ENCODE data around the gene KCTD21.
"Not testable (repeated sequence)": the region's sequence is repeated elsewhere in the genome, so short reads cannot be mapped to it uniquely, and the experiment has no call there.

The KCTD21 gene

DNA sequence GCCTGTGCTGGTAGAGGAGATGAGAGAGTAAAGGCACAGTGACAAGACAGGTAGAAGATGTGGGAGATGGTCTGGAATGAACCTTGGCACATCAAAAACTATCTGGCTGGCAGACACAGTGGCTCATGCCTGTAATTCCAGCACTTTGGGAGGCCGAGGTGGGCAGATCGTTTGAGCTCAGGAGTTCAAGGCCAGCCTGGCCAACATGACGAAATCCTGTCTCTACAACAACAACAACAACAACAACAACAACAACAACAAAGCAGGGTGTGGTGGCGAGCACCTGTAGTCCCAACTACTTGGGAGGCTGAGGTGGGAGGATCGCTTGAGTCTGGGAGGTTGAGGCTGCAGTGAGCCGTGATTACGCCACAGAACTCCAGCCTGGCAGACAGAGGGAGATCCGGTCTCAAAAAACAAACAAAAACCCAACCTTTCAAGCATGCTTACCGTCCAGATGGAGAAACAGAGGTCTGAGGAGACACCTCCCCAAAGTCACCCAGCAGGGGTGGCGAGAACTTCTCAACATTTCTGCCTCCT is 11.8 kb downstream of the KCTD21 start:
- no peak for DNase-seq (ENCODE audit: low read depth in 2 of 2)

DNA sequence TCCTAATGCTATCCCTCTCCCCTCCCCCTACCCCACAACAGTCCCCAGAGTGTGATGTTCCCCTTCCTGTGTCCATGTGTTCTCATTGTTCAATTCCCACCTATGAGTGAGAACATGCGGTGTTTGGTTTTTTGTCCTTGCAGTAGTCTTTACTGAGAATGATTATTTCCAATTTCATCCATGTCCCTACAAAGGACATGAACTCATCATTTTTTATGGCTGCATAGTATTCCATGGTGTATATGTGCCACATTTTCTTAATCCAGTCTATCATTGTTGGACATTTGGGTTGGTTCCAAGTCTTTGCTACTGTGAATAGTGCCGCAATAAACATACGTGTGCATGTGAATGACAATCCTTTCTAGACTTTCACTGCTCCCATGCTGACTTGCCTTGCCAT is 12.6 kb downstream of the KCTD21 start:
- DNase-seq (ENCODE audit: low read depth in 2 of 2) = not testable (repeated sequence)

DNA sequence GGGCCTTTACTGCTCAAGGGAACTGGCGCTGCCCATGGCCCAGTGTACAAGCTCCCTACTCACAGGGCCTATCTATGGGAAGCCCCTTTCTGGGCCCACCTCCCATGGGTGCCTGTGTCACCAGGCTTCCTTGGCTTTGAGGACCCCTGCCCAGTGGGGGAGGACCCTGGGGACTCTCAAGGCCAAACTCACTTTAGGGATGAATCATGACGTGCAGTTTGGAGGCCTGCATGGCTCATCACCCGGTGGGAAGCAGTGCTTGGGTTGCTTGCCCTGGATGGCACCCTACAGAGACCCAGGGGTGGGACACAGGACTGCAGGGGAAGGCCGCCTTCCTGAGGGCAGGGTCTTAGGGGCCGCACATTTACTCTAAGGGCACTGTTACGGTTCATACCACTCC is 16.5 kb downstream of the KCTD21 start:
- no peak for DNase-seq (ENCODE audit: low read depth in 2 of 2)

DNA sequence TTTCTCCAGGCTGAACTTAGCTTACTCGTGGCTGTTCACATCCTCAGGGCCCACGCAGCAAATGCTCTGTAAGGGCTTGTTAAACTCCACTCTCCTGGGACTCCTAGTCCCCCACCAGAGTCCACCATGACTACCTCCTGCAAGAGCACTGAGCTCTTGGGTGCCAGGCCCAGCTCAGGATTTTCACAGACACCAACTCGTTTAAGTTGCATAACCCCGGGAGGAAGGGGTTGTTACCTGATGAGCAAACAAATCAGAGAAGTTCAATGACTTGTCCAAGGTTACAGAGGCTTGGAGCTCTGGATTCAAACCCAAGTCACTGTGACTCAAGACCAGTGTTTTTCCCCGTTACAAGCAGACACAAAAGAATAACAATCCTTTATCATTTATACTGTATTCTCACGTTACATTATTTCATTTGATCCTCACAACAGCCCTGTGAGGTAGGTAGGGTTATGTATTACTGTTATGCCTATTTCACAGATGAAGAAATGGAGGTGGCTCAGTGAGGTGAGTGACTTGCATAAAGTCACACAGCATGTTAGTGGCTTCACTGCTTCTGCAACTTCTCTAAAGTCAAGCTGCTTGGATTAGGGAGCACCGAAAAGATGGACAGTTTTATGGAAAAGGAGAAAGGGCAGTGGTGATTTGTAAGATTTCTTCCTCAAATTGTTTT is 17.4 kb downstream of the KCTD21 start:
- no peak for DNase-seq (ENCODE audit: low read depth in 2 of 2)

DNA sequence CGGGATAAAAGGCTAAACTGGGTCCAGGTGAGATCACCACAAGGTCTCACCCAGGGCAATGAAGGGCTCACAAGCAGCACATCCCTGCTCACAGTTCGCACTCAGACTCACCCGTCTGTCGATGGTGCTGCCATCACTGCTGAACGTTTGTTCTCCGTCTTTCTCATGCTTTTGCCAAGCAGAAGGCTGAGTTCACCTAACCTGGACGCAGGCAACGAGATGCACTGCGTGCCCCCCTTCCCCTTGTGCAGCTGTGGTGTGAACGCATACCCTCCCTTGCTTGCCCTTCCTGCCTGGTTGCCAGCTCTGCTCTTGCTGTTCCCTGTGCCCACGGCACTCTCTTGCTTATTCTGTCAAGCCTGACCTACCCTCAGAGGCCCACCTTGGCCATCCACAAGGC is 18.0 kb downstream of the KCTD21 start:
- DNase-seq (ENCODE audit: low read depth in 2 of 2) = no peak

DNA sequence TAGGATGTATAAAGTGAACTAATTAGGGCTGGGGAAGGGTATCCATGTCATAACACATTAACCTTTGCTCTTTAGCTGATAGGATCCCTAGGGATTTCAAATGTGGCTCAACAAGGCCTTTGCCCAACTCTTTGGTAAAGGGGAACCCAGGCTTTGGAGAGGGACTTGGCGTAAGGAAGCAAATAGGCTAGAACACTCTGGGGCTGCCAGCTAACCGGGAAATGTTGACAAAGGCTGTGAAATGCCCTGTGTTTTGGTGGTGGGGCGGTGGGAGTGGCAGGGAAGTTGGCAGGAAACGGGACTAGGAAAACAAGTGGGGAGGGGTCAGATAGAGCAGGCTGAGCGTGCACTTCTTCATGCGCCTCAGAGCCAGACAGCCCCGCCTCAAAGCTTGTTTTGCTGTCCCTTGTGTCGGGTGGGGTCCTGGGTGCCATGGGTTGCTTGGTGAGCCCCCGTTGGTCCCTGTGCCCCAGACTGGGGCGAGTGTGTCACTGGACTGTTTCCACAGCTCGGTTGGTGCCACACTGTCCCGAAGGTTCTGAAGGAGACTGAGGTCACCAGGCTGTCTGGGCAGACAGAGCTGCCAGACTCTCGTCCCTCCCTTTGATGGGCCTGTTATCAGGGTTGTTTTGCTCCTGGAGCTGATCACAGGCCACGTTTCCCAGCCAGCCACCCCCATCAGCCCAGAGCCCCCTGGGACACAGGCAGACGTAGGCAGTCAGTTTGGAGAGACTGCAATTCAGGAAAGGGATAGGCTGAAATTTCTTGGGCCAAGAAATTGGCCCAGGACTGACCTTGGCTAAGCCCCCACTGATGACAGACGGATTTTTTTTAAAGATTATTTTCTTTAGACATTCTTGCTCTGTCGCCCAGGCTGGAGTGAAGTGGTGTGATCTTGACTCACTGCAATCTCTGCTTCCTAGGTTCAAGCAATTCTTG is 19.6 kb downstream of the KCTD21 start:
- DNase-seq (ENCODE audit: low read depth in 2 of 2) = no peak

DNA sequence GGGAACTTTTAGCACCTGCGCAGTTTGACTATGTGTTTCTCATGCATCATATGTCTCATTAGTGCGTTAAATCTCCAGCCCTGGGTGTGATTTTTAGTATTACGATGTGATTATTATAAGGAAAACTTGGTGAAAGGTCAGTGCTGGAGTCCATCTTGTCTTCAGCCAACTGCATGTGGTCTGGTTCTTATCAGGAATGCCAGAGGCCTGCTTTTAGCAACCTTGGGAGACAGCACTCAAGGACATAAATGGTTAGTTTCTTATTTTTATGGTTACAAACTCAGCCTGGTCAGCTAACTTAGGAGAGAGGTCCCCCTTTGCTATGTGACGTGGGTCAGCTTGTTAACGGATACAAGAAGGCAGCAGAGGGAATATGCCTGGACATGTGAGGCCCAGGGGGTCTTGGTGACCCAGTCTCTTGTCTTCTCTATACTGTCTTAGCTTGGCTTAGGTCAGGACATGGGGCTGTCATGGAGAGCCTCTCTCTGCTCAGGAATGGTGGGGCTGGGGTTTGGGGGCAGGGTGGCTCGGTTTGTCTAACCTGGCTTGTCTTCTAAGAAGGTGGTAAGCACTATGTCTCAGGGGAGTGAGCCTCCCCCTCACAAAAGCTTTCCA is 21.5 kb downstream of the KCTD21 start:
- no peak for DNase-seq (ENCODE audit: low read depth in 2 of 2)

DNA sequence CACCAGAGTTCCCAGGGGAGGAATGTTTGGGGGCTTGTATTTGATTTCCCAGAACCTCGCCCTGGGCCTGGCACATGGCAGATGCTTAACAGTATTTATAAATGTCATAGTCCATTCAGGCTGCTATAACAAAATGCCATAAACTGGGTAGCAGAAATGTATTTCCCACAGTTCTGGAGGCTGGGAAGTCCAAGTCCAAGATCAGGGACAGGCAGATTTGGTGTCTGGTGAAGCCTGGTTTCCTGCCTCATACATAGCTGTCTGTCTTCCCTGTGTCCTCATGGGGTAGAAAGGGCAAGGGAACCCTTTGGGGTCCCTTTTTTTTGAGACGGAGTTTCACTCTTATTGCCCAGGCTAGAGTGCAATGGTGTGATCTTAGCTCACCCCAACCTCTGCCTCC is 24.0 kb downstream of the KCTD21 start:
- DNase-seq (ENCODE audit: low read depth in 2 of 2) = no peak

DNA sequence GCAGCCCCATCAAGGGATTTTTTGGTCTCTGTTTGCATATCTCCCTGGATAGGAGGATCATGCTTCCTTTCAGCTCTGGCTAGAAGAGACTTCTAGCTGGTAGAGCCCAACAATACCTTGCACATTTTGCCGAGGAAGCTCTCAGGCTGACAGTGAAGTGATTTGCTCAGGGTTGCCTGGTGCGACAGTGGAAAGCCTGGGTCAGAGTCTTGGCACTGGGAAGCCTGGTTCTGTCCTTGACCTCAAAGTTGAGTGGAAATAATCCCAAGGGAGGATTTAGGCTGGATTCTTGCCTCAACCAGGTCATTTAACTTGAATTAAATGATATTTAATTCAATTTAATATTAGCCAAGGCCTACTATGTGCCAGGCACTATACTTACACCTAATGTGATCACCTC is 24.6 kb downstream of the KCTD21 start:
- no peak for DNase-seq (ENCODE audit: low read depth in 2 of 2)

DNA sequence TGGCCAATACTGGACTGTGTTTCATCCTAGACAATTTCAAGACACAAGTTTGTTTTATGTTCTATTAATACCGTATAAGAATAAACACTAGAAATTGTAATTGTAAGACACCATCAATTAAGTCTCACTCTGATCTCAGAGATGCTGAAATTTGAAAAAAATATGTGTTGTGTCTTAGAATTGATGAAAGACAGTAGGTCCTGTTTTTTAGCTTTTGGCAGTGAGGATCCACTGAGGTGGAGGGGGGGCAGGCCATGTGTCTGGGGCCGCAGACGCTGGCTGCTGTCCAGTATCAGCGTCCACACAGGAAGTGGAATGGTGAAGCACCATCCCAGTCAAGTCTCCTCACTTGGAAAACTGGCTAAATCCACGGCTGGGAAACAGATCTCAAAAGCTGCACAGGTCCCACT is 26.5 kb downstream of the KCTD21 start:
- no peak for DNase-seq (ENCODE audit: low read depth in 2 of 2)

DNA sequence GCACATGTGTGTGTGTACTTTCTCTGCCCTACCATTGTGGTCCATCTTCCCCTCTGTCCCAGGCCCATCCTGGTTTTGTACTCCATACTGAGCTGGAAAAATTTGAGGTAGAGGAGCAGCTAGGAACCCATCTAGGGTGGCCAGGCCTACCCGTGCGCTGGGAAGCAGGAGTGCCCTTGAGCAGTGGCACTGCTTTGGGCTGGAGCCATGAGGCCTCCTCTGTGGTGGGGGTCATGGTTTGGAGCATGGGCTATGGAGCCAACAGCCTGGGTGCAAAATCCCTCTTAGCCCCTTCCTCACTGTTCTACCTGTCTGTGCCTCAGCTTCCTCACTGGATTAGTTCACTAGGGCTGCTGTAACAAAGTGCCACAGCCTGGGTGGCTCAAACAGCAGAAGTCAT is 27.1 kb downstream of the KCTD21 start:
- no peak for DNase-seq (ENCODE audit: low read depth in 2 of 2)

DNA sequence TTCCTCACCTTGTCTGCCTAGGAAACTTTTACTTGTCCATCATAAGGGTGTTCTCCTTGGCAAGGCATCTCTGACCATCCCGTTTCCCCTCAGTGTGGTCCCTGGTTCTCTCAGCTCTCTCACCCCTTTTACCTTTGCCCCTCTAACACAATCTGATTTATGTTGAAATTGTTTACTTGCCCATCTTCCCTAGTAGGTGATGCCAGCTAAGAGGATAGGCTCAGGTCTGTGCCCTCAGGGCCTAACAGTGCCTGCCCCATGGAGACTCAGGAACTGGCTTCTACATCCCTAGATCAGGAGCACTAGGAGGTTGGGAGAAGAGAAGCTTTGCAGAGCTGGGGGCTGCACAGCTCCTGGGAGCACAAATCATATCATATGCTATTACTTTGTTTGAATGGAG is 27.9 kb downstream of the KCTD21 start:
- DNase-seq (ENCODE audit: low read depth in 2 of 2) = no peak

DNA sequence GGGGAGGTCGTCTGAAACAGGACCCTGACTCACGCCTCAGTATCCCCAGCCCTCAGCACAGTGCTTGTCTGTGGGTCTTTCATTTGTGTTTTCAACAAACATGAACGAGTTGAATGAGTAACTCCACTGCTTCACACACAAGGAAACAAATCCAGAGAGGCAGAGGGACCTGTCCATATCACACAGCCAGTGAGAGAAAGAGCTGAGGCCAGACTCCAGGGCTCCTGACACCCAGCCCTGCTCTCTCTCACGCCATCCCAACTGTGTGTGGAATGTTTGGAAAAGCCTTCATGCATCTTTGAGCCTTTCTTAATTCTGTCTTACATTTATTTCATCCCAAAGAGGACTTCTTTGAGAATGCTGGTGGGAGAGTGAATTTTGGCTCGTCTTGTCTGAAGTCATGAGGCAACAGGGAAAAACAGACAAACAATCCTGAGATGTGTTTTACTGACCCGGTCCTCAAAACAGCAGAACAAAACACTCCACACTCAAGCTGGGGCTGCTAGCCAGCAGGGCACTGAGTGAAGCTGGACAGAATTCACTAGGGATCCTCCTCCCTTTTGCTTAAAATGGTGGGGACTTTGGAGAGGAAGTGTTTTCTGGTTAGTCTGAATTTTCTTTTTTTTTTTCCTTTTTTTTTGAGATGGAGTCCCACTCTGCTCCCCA is 29.3 kb downstream of the KCTD21 start:
- no peak for DNase-seq (ENCODE audit: low read depth in 2 of 2)

DNA sequence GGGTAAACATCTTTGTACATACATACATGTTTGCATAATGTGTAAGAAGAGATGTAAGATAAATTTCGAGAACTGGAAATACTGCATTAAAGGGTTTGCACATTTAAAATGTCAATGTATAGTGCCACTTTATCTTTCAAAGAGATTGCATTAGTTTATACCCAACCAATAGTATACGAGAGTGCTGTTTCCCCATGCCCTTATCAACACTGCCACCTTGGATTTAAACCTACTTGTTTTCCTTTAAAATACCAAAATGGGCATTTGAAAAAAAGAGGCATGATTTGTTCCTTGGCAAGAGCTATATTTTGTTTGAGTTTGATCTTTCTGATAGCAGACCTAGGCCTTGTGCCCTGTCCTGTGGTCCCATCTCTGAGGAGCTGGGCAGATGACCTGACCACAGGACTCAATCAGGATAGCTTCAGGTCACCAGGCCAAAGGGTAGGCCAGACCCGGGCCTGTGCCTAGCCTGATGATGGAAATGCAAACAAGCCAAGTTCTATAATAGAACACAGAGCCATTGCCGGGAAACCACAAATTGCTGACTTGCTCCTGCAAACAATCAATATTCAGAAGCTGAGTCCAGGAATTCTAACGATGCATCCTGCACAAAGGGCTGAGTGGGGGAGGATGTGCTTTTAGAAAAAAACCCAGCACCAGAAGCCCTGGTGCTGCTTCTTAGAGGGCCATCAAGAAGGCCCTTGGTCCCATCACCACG is 32.1 kb downstream of the KCTD21 start:
- no peak for DNase-seq (ENCODE audit: low read depth in 2 of 2)

DNA sequence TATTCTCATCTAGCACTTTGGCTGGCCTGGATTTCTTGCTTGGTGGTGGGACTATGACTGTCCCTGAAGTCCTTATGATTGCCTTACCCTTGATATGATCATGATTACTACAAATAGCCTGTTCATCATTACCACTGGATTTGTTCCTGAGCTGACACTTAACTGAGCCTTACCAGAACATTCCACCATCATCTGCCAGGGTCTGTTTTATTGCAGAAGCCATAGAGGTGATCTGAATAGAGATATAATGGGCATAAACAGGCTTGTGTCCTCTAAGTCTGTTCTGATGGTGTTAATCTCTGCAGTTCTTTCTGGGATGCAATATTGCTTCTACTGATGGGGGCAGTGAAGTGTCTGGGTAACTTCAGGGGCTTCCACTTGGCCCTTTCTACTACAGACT is 36.6 kb downstream of the KCTD21 start:
- no peak for DNase-seq (ENCODE audit: low read depth in 2 of 2)

DNA sequence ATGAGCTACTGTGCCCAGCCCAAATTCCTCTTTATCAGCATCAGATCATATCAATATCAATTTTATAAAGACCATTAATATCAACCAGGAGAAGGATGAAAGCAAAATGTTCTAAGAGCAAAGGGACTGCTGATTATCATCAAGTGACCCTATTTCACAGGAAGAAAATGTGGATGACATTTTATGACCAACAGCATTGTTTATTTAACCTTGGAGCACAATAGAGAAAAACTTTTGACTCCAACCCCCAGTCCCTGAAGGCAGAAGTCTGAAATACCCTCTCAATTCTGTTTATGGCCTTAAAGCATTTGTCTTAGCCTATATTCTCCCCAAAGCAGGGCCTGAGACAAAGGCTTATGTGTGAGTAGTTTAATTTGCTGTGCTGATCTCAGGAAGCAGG is 37.7 kb downstream of the KCTD21 start:
- DNase-seq (ENCODE audit: low read depth in 2 of 2) = no peak

DNA sequence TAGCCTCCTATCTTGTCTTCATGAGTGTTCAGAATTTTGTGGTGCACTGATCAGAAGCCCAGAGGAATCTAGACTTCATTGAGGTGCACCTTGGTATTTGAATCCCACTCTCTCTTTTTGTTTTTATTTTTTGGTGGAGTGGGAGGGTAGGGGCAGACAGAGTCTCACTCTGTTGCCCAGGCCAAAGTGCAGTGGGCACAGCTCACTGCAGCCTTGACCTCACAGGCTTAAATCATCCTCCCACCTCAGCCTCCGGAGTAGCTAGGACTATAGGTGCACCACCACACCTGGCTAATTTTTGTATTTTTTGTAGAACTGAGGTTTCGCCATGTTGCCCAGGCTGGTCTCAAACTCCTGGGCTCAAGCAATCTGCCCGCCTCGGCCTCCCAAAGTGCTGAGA is 38.1 kb downstream of the KCTD21 start:
- no peak for DNase-seq (ENCODE audit: low read depth in 2 of 2)

DNA sequence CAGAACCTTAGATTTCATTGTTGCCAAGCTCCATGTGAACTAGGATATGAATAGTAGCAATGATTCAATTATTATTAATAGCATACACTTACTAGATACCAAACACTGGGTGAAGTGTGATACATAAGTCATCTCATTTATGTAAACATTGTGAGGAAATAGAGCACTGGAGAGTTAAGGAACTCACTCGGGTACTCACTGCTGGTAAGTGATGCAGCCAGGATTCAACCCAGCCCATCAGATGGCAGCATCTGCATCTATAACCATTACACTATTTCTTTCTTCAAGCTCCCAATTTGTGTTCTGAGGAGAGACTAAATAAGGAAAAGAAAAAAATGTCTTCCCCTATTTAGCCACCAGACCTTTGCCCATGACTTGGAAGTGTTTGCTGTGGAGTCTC is 38.8 kb downstream of the KCTD21 start:
- no peak for DNase-seq (ENCODE audit: low read depth in 2 of 2)

DNA sequence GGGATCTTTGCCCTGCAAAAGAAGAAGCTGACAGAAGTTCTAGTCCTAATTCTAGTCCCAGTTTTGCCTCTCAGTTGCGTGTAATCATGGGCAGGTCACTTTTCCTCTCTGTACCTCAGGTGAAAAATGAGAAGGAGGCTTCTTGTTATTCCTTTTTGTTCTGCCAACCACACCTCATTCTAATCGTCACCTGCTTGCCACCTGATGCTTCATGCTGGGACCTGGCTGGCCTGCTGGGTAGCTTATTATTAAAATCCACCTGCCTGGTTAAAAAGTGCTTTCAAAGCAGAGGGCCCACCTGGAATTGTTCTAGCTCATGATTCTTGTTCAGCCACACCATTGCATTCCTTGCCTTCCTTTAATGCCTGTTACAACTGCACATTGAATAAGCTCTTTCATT is 40.6 kb downstream of the KCTD21 start:
- DNase-seq (ENCODE audit: low read depth in 2 of 2) = no peak

DNA sequence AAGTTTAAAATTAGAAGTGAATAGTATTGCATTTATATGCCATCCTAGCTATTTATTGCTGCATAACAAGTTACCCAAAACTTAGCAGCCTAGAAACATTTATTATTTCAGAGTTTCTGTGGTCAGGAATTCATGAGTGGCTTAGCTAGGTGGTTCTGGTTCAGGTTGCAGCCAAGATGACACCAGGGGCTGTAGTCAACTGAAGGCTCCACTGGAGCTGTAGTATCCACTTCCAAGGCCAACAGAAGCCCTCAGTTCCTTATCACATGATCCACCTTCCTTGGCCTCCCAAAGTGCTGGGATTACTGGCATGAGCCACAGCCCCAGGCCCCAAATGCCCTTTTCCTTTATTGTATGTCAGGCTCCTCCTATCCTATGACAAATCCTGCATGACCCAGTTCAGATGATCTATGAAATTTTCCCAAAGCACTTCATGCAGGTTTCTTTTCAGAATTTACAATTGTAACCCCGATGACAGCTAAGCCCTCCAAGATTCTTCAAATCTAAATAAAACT is 42.9 kb downstream of the KCTD21 start:
- no peak for DNase-seq (ENCODE audit: low read depth in 2 of 2)

Data from stimulated activated CD4-positive, alpha-beta T cell treated with anti-CD3 and anti-CD28 coated beads, Interleukin-4, amount 100 ng/mL, for 48 hours (primary cell).